Measurements from ENCODE around the gene CDCA7L.

DNA sequence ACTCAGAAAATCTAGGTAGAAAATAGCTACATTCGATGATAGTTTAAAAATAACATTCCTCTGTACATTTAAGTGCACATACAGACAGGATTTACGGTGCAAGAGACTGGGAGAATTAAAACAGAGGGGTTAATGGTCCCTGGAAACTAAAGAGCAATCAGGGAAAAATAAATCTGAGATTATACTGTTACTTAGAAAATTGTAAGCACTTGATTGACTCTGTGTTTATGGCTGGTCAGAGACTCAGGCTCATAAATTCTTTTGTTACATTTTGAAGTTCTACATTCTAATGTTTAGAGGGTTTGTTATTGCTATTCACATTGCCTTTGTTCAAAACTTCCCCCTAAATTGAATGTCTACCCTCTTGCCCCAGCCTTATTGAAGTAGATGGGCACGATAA, 54.4 kb downstream of the CDCA7L start:
- TF ChIP-seq, protein P1, sequence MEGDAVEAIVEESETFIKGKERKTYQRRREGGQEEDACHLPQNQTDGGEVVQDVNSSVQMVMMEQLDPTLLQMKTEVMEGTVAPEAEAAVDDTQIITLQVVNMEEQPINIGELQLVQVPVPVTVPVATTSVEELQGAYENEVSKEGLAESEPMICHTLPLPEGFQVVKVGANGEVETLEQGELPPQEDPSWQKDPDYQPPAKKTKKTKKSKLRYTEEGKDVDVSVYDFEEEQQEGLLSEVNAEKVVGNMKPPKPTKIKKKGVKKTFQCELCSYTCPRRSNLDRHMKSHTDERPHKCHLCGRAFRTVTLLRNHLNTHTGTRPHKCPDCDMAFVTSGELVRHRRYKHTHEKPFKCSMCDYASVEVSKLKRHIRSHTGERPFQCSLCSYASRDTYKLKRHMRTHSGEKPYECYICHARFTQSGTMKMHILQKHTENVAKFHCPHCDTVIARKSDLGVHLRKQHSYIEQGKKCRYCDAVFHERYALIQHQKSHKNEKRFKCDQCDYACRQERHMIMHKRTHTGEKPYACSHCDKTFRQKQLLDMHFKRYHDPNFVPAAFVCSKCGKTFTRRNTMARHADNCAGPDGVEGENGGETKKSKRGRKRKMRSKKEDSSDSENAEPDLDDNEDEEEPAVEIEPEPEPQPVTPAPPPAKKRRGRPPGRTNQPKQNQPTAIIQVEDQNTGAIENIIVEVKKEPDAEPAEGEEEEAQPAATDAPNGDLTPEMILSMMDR (conservative IDR thresholded peaks at IDR 0.05; ENCODE audit: low read depth, low read length), result no peak
- TF ChIP-seq EZH2 (IDR thresholded peaks at IDR 0.05; ENCODE audit: low read length, unreplicated experiment), result no peak

All from PC-3 (cell line).